ENCODE results near the gene TUBB4B. TPM values are rescaled to one million over a fixed set of nuclear protein-coding genes. Genes with fewer than 3 reads are reported as not detected.

The TUBB4B gene
- total RNA-seq, 1 donor from 2014 or later, result 191 TPM

DNA sequence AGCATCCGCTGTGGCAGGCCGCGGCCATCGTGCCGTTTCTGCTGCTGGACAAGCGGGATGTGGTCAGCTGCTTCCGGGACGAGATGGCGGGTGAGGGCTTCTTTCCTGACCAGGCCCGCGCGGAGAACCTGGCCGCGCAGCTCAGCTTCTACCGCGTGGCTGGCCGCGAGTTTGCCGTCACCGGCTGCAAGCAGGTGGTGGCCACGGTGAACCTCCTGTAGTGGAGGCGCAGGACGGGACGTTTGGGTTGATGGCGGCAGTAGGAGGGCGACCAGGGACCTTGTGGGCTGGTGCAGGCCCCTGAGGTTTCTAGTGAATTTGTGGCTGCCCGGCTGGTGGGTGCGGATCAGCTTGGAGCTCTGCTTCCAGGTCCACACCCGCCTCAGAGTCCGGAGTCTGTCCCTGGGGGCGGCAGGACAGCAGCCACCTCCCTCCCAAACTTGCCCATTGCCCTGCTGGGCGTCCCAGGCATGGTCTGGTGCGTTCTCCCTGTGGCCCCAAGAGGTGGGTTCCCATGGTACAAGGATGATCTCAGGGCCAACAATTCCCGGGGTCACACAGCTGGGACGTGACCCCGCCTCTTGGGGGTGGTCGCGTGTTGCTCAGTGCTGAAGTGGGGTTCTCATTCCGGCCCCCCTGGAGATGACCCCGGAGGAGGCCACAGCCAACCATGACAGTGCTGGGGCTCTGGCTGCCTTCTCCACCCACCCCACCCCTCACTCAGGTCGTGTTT, 38.8 kb downstream of the TUBB4B start:
- intact Hi-C loops (cut with DNase I), result loop anchor here (10.0 kb wide), 1 partner anchor 245 kb away; no protein-coding TSS in a partner anchor
- H3K4me1 ChIP-seq, result peaks cover 26% of the 10 kb centered on the region
- no peaks in the 10 kb centered on the region for H3K27me3 ChIP-seq
- H3K9me3 ChIP-seq, result no peaks in the 10 kb centered on the region
- DNase-seq (peak; percentile 66), ATAC-seq (no peak)
- no peak overlapping the region for H3K4me3 ChIP-seq
- H3K36me3 ChIP-seq, result peaks cover 44% of the 10 kb centered on the region
- H3K27ac ChIP-seq, result no peak overlapping the region
- TF ChIP-seq, protein P1, sequence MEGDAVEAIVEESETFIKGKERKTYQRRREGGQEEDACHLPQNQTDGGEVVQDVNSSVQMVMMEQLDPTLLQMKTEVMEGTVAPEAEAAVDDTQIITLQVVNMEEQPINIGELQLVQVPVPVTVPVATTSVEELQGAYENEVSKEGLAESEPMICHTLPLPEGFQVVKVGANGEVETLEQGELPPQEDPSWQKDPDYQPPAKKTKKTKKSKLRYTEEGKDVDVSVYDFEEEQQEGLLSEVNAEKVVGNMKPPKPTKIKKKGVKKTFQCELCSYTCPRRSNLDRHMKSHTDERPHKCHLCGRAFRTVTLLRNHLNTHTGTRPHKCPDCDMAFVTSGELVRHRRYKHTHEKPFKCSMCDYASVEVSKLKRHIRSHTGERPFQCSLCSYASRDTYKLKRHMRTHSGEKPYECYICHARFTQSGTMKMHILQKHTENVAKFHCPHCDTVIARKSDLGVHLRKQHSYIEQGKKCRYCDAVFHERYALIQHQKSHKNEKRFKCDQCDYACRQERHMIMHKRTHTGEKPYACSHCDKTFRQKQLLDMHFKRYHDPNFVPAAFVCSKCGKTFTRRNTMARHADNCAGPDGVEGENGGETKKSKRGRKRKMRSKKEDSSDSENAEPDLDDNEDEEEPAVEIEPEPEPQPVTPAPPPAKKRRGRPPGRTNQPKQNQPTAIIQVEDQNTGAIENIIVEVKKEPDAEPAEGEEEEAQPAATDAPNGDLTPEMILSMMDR (IDR thresholded peaks at IDR 0.05), result no peak

DNA sequence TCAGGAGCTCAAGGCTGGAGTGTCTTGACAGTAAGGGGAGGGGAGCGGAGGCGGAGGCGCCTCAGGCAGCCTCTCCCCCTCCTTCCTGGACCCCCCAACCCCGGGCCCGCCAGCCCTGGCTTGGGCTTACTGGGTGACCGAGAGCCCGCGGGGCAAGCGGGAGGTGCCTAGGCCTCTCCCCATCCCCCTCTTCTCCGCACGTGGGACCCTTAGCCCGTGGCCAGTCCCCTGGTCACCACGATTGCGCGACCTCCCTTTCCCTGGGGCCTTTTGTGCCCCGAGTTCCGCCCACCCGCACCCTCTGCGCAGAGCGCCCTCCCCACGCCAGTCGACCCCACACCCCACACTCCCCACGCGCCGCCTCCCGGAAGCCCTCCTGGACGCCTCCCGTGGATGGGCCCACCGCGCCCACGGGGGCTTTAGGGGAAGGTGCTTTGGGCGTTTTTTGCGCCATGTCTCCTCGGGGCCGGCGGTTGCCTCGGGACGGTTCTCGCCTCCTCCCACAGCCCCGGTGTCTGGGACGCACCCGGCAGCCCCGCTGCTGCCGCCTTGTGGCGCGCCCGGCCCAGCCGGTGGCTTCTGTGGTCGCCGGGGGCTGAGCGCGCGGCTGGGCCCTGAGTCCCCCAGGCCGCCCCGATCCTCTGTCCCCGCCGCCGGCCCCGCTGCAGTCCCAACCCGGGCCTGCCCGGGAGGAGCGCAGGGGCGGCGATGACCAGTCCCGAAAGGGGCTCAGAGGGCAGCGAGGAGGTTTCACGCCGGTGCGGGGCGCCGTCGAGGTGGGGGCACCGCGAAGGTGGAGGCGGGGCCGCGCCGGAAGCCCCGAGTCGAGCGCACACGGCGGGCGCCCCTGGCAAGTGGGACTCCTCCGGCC, 39.6 kb downstream of the TUBB4B start:
- H3K27me3 ChIP-seq, result no peaks in the 10 kb centered on the region
- H3K36me3 ChIP-seq, result peaks cover 44% of the 10 kb centered on the region
- no peaks in the 10 kb centered on the region for H3K9me3 ChIP-seq
- intact Hi-C loops (cut with DNase I), result loop anchor here (10.0 kb wide), 1 partner anchor 244 kb away; no protein-coding TSS in a partner anchor
- peaks cover 18% of the 10 kb centered on the region for H3K4me1 ChIP-seq
- ATAC-seq (no peak), DNase-seq (peak; percentile 66)
- H3K4me3 ChIP-seq, result no peak overlapping the region
- TF ChIP-seq, protein P1 (IDR thresholded peaks at IDR 0.05), result no peak
- H3K27ac ChIP-seq, result no peak overlapping the region

DNA sequence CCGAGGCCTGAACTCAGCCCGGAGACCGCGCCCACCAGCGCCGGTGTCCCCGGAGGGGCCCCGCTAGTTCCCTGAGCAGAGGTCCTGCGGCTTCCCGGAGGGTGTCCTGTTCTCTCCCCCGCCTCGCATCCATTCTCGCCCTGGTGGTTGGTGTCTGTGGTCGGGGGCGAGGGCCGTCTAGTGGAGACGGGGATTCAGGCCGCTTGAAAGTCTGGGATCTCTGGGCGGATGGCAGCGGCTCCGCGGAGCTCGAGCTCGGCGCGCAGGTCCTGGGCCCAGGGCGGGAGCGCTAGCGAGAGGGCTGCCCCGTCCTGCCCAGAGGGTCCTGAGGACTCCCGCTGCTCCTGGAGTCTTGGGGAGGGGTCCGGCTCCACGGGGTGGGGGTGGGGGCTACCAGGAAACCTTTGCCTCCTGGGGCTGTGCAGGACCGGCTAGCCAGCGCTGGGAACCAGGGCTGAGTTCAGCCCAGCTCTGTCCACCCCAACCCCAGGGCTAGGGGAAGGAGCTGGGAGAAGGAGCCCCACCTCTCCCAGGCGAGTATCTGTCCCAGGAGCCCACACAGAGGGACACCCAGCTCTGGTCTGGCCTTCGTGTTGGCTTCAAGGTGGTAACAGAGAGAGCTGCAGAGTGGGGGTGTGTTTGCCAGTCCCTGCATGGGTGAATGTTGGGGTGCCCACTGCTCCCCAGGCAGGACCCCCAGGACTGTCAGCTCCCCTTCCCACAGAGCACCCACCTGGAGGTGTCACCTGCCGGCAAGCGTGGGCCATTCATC, 40.4 kb downstream of the TUBB4B start:
- no peak overlapping the region for H3K4me3 ChIP-seq
- peak; percentile 61 for DNase-seq
- intact Hi-C loops (cut with DNase I), result loop anchor here (10.0 kb wide), 1 partner anchor 243 kb away; no protein-coding TSS in a partner anchor
- peaks cover 44% of the 10 kb centered on the region for H3K36me3 ChIP-seq
- ATAC-seq, result no peak
- TF ChIP-seq, protein P1 (IDR thresholded peaks at IDR 0.05), result no peak
- no peaks in the 10 kb centered on the region for H3K27me3 ChIP-seq
- H3K9me3 ChIP-seq, result no peaks in the 10 kb centered on the region
- H3K4me1 ChIP-seq, result peaks cover 10% of the 10 kb centered on the region
- no peak overlapping the region for H3K27ac ChIP-seq

DNA sequence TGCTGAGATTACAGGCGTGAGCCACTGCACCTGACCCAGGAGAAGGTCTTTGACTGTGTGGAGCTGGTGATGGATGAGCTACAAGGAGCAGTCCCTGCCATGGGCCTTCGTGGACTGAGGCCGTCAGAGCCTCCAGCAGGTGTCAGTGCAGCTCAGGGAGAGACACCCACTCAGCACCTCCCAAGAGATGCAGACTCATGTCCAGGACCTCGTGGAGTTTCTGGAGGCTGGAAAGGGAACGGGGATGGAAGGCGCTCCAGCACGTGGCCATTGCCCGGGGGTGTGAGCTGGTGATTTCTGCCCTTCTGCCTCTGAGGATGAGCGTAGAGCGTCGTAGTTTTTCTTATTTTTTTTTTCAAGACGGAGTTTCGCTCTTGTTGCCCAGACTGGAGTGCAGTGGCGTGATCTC, 45.9 kb downstream of the TUBB4B start:
- no peaks in the 10 kb centered on the region for H3K9me3 ChIP-seq
- TF ChIP-seq, protein P1 (IDR thresholded peaks at IDR 0.05), result peak; percentile 50
- peak; percentile 68 for DNase-seq
- H3K36me3 ChIP-seq, result peaks cover 21% of the 10 kb centered on the region
- no peaks in the 10 kb centered on the region for H3K27me3 ChIP-seq
- no peak overlapping the region for H3K27ac ChIP-seq
- no peaks in the 10 kb centered on the region for H3K4me1 ChIP-seq
- ATAC-seq, result peak; percentile 95
- no peak overlapping the region for H3K4me3 ChIP-seq
- intact Hi-C loops (cut with DNase I), result loop anchor here (10.0 kb wide), 1 partner anchor 238 kb away; no protein-coding TSS in a partner anchor

- H3K4me3 ChIP-seq, result no peak overlapping the region
- intact Hi-C loops (cut with DNase I), result loop anchor here (10.0 kb wide), 1 partner anchor 112 kb away; no protein-coding TSS in a partner anchor
Measured at GRCh38 chr9:137293094-137293481, 52.0 kb downstream of the TUBB4B start.

More at GRCh38 chr9:137293094-137293481, 52.0 kb downstream of the TUBB4B start:
- Histone ChIP-seq H3K9me3 (no peaks in the 10 kb centered on the region), H3K4me1 (peaks cover 12% of the 10 kb centered on the region), H3K36me3 (no peaks in the 10 kb centered on the region), H3K27ac (no peak overlapping the region), H3K27me3 (peaks cover 16% of the 10 kb centered on the region)
- TF ChIP-seq, protein P1 (IDR thresholded peaks at IDR 0.05), result no peak
- peak; percentile 55 for DNase-seq
- ATAC-seq, result no peak
